Activated CD8-positive, alpha-beta T cell treated with anti-CD3 and anti-CD28 coated beads for 36 hours (primary cell): Measurements from ENCODE around the gene PRKACA. TPM values are rescaled to one million over a fixed set of nuclear protein-coding genes. Genes with fewer than 3 reads are reported as not detected.

Experiments
- ATAC-seq: fragments of 200-7000 bp; cut with Tn5 transposase; one replicate; pipeline ENCODE4 v1.10.0; 2021; ENCODE audit warnings: mild to moderate bottlenecking, moderate library complexity
- CTCF ChIA-PET: fragments of 350-600 bp; sonication (Branson Sonifier 250); formaldehyde crosslinking; loops from one replicate; lab custom pipeline; 2021; ENCODE audit warnings: antibody characterized with exemption; lab: Charles Lee
- POLR2A ChIA-PET: fragments of 350-600 bp; sonication (Branson Sonifier 250); formaldehyde crosslinking; loops from one replicate; lab custom pipeline; 2021; ENCODE audit warnings: antibody characterized with exemption; lab: Charles Lee
- DNase-seq: peaks from one replicate; pipeline ENCODE4 v3.0.0-alpha.2; 2020
- H3K27ac Mint-ChIP-seq: one replicate; pipeline ENCODE4 v1.8.0; 2021; ENCODE audit warnings: mild to moderate bottlenecking, mixed read lengths
- H3K27me3 Mint-ChIP-seq: one replicate; pipeline ENCODE4 v1.8.0; 2021; ENCODE audit warnings: mixed read lengths
- H3K36me3 Mint-ChIP-seq: one replicate; pipeline ENCODE4 v1.8.0; 2021; ENCODE audit warnings: low read depth, mixed read lengths
- H3K4me1 Mint-ChIP-seq: one replicate; pipeline ENCODE4 v1.8.0; 2021; ENCODE audit warnings: low read depth, mixed read lengths
- H3K4me3 Mint-ChIP-seq: one replicate; pipeline ENCODE4 v1.8.0; 2021; ENCODE audit warnings: mild to moderate bottlenecking, moderate library complexity, mixed read lengths
- H3K9me3 Mint-ChIP-seq: one replicate; pipeline ENCODE4 v1.8.0; 2021; ENCODE audit warnings: mixed read lengths
- intact Hi-C: fragments of 100-400 bp; cut with micrococcal nuclease; formaldehyde crosslinking; loops from one replicate; pipeline ENCODE4 v1.10.0; 2022
- total RNA-seq, 2 experiments: library from RNA; stranded (reverse); gene quantifications; one replicate each; pipeline ENCODE4 v1.2.3, GENCODE V29; 2021
- TF ChIP-seq, protein P1 (sequence below): fragments of 200-600 bp; IDR thresholded peaks from one replicate; pipeline ENCODE4 v1.8.0; 2022; ENCODE audit warnings: antibody characterized with exemption, mild to moderate bottlenecking

The PRKACA gene
- total RNA-seq, 2 experiments from 2014 or later: 61.0 to 61.5 TPM

- Mint-ChIP-seq H3K4me3 (no peak overlapping the region), H3K4me1 (peaks cover 16% of the 10 kb centered on the region), H3K9me3 (no peaks in the 10 kb centered on the region), H3K27me3 (peaks cover 37% of the 10 kb centered on the region), H3K27ac (no peak overlapping the region), H3K36me3 (peaks cover 11% of the 10 kb centered on the region)
- intact Hi-C loops: no loop called here
- TF ChIP-seq, protein P1, sequence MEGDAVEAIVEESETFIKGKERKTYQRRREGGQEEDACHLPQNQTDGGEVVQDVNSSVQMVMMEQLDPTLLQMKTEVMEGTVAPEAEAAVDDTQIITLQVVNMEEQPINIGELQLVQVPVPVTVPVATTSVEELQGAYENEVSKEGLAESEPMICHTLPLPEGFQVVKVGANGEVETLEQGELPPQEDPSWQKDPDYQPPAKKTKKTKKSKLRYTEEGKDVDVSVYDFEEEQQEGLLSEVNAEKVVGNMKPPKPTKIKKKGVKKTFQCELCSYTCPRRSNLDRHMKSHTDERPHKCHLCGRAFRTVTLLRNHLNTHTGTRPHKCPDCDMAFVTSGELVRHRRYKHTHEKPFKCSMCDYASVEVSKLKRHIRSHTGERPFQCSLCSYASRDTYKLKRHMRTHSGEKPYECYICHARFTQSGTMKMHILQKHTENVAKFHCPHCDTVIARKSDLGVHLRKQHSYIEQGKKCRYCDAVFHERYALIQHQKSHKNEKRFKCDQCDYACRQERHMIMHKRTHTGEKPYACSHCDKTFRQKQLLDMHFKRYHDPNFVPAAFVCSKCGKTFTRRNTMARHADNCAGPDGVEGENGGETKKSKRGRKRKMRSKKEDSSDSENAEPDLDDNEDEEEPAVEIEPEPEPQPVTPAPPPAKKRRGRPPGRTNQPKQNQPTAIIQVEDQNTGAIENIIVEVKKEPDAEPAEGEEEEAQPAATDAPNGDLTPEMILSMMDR: no peak
- no peak for DNase-seq
- ATAC-seq: no peak
- CTCF ChIA-PET: interaction anchor here (1.1 to 7.0 kb wide), 5 partner anchors 8 to 177 kb away, joined by 3 to 86 read pairs (median 24); partner anchors contain the start of gene MISP3
- POLR2A ChIA-PET: interaction anchor here (0.6 to 0.7 kb wide), 3 partner anchors 69 to 338 kb away, joined by 3 read pairs; no protein-coding TSS in a partner anchor
These were observed 60.7 kb downstream of the PRKACA start for GRCh38 chr19:14056741-14057356.

- peaks cover 15% of the 10 kb centered on the region for H3K36me3 Mint-ChIP-seq
- ChIA-PET POLR2A (interaction anchor here (0.7 kb wide), 1 partner anchor 339 kb away, joined by 3 read pairs; no protein-coding TSS in a partner anchor), CTCF (interaction anchor here (1.1 to 7.0 kb wide), 6 partner anchors 7 to 176 kb away, joined by 3 to 86 read pairs (median 14); partner anchors contain the start of gene MISP3)
- TF ChIP-seq, protein P1: no peak
- peaks cover 16% of the 10 kb centered on the region for H3K4me1 Mint-ChIP-seq
- H3K27ac Mint-ChIP-seq: no peak overlapping the region
- no peaks in the 10 kb centered on the region for H3K9me3 Mint-ChIP-seq
- peaks cover 31% of the 10 kb centered on the region for H3K27me3 Mint-ChIP-seq
- intact Hi-C loops: no loop called here
- ATAC-seq: no peak
- DNase-seq: no peak
- no peak overlapping the region for H3K4me3 Mint-ChIP-seq
These were observed 61.4 kb downstream of the PRKACA start for GRCh38 chr19:14056069-14056666.

DNA sequence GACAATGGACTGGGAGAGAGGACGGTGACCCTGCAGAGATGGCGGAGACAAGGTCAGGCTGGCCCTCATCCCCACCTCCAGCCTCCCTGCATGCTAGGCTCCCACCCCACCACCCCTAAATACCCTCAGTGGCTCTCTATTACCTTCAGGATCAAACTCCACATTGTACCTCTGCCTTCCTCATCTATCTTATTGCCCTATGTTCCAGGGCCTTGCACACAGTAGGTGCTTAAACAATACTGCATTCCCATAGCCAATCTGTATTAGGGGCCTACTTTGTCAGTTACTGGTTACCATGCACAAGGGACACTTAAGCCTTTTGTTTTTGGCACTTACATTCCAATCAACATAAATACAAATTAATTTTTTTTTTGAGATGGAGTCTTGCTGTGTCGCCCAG lies 62.2 kb downstream of the PRKACA start:
- Mint-ChIP-seq H3K36me3 (peaks cover 18% of the 10 kb centered on the region), H3K4me3 (no peak overlapping the region), H3K9me3 (no peaks in the 10 kb centered on the region), H3K27me3 (peaks cover 27% of the 10 kb centered on the region), H3K27ac (no peak overlapping the region), H3K4me1 (peaks cover 16% of the 10 kb centered on the region)
- ChIA-PET POLR2A (interaction anchor here (1.1 kb wide), 1 partner anchor 176 kb away, joined by 4 read pairs; no protein-coding TSS in a partner anchor), CTCF (interaction anchor here (1.2 to 7.0 kb wide), 2 partner anchors 16 to 20 kb away, joined by 3 to 86 read pairs; partner anchors contain the start of gene MISP3)
- intact Hi-C loops: no loop called here
- TF ChIP-seq, protein P1: no peak
- no peak for DNase-seq
- ATAC-seq: no peak

- TF ChIP-seq, protein P1: no peak
- Mint-ChIP-seq H3K9me3 (no peaks in the 10 kb centered on the region), H3K4me1 (peaks cover 16% of the 10 kb centered on the region), H3K36me3 (peaks cover 24% of the 10 kb centered on the region), H3K27me3 (peaks cover 22% of the 10 kb centered on the region), H3K27ac (no peak overlapping the region), H3K4me3 (no peak overlapping the region)
- no peak for ATAC-seq
- ChIA-PET CTCF (interaction anchor here (0.9 kb wide), 1 partner anchor 179 kb away, joined by 3 read pairs; no protein-coding TSS in a partner anchor), POLR2A (interaction anchor here (0.8 to 1.1 kb wide), 2 partner anchors 100 to 175 kb away, joined by 3 to 4 read pairs; no protein-coding TSS in a partner anchor)
- intact Hi-C loops: no loop called here
- DNase-seq: no peak
These were observed 62.8 kb downstream of the PRKACA start for GRCh38 chr19:14054721-14055120.
